Measurements from ENCODE around the gene PHLDB3.

PHLDB3 gene

DNA sequence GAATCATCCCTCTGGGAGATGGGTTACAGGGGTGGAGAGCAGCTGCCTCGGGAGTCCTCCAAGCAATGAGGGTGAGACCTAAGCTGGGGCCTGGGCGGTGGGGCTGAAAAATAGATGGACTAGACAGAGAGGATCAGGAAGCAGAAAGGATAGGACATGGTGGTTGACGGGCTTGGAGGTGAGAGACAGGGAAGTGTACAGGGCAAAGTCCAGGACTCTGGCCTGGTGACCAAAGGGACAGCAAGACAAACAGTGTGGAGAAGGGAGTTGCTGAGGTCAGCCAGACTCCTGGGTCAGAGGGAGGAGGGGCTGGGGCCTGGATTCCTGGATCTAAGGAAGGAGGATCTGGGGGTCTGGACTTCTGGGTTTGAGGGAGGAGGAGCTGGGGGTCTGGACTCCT is 5.5 kb downstream of the PHLDB3 start:
- no peaks in the 10 kb centered on the region for H3K27me3 ChIP-seq (ENCODE audit: low read depth)
- no peaks in the 10 kb centered on the region for H3K4me1 ChIP-seq
- no peak for DNase-seq (ENCODE audit: low spot score in 2 of 2)
- H3K9me3 ChIP-seq: no peaks in the 10 kb centered on the region
- no peaks in the 10 kb centered on the region; the same call in 1 of the 2 replicates for H3K36me3 ChIP-seq (replicated peaks)
- in situ Hi-C loops (cut with MboI; ENCODE audit: low sequenced_read_pairs): no loop called here
- no peak overlapping the region for H3K4me3 ChIP-seq

DNA sequence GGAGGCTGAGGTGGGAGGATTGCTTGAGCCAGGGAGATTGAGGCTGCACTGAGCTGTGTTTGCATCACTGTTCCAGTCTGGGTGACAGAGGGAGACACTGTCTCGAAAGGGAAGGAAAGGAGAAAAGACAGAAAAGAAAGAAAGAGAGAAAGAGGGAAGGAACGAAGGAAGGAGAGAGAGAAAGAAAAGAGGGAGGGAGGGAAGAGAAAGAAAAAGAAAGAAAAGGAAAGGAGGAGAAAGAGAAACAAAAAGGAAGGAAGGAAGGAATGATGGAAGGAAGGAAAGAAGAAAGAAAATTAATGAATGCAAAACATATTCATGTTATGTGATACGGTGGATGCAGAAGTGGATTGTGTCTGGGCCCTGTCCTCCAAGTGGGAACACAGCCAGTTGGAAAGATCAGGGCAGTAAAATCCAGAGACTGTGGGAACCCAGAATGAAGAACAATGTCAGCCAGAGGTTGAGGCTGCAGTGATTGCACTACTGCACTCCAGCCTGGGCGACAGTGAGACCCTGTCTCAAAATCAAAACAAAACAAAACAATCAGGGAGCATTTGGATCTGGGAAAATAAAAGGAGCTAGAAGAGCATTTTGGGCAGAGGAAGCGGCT is 6.2 kb downstream of the PHLDB3 start:
- Histone ChIP-seq H3K4me1 (no peaks in the 10 kb centered on the region), H3K9me3 (no peaks in the 10 kb centered on the region), H3K4me3 (no peak overlapping the region), H3K36me3 (replicated peaks) (no peaks in the 10 kb centered on the region; the same call in 1 of the 2 replicates), H3K27me3 (ENCODE audit: low read depth) (no peaks in the 10 kb centered on the region)
- in situ Hi-C loops (cut with MboI; ENCODE audit: low sequenced_read_pairs): no loop called here
- no peak for DNase-seq (ENCODE audit: low spot score in 2 of 2)

DNA sequence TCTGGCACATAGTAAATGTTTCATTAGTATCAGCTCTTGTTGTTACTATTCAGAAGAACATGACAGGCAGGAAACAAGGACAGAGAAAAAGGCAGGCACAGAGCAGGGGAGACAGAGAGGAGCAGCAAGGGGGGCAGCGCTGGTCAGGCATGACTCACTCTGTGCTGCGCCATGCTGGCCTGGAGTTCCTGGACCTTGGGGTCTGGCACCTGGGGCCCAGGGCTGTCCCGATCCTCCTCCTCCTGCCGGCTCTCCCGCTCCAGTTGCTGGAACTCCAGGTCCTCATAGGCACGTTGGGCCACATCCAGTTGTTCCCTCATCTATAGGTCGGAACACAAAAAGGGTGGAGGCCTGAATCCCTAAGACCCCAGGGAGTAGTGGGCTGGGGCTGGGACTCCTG is 7.6 kb downstream of the PHLDB3 start:
- DNase-seq (ENCODE audit: low spot score in 2 of 2): no peak
- Histone ChIP-seq H3K4me3 (no peak overlapping the region), H3K36me3 (replicated peaks) (no peaks in the 10 kb centered on the region; the same call in 1 of the 2 replicates), H3K27me3 (ENCODE audit: low read depth) (no peaks in the 10 kb centered on the region), H3K9me3 (no peaks in the 10 kb centered on the region), H3K4me1 (no peaks in the 10 kb centered on the region)
- in situ Hi-C loops (cut with MboI; ENCODE audit: low sequenced_read_pairs): no loop called here

DNA sequence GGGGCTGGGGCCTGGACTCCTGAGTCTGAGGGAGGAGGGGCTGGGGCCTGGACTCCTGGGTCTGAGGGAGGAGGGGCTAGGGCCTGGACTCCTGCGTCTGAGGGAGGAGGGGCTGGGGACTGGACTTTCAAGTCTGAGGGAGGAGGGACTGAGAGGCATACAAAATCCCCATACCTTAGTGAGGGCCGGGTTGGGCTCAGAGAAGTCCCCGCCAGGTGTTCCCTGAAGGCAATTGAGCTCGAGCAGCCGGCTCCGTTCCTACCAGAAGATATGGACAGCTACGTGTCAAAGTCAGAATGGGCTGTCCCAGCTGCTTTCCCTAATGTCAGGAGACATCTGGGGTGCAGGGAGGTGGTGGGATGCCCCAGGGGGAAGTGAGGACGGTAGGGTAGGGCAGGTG is 9.5 kb downstream of the PHLDB3 start:
- in situ Hi-C loops (cut with MboI; ENCODE audit: low sequenced_read_pairs): no loop called here
- no peak for DNase-seq (ENCODE audit: low spot score in 2 of 2)
- Histone ChIP-seq H3K9me3 (no peaks in the 10 kb centered on the region), H3K27me3 (ENCODE audit: low read depth) (no peaks in the 10 kb centered on the region), H3K4me1 (no peaks in the 10 kb centered on the region), H3K4me3 (no peak overlapping the region), H3K36me3 (replicated peaks) (no peaks in the 10 kb centered on the region)

DNA sequence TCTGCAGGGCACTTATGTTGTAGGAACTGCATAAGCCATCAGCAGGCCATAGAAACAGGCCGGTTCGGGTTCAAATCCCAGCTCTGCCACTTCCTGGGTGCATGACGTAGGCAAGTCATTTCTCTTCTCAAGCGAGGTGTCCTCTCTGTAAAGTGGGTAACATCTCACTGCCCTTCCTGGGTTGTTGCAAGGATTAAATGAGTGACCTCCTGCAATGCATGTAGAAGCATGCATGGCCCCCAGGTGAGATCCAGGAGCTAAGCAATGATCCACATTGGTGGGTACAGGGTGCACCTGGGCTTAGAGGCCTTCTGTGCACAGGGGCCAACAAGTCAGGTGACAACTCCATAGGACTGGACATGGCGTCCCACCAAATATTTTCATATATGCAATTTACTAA is 13.8 kb downstream of the PHLDB3 start:
- in situ Hi-C loops (cut with MboI; ENCODE audit: low sequenced_read_pairs): no loop called here
- no peaks in the 10 kb centered on the region for H3K27me3 ChIP-seq (ENCODE audit: low read depth)
- H3K36me3 ChIP-seq (replicated peaks): no peaks in the 10 kb centered on the region
- DNase-seq (ENCODE audit: low spot score in 2 of 2): no peak
- H3K4me3 ChIP-seq: no peak overlapping the region
- H3K4me1 ChIP-seq: no peaks in the 10 kb centered on the region
- no peaks in the 10 kb centered on the region for H3K9me3 ChIP-seq

DNA sequence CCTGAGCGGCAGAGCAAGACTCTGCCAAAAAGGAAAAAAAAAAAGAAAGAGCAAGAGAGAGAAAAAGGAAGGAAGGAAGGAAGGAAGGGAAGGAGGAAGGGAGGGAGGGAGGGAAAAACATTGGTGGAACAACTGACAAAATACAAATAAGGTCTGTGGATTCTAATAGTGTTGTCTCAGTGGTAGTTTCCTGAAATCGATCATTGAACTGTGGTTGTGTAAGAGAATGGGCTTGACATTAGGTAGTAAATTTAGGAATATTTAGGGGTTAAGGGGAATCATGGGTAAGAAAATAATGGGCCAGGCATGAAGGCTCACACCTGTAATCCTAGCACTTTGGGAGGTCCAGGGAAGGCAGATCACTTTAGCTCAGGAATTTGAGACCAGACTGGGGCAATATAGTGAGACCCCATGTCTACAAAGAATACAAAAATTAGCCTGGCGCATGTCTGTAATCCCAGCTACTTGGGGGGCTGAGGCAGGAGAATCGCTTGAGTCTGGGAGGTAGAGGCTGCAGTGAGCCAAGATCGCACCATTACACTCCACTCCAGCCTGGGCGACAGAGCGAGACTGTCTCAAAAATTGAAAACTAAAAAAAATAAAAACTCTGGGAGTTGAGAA is 14.5 kb downstream of the PHLDB3 start:
- no peak for DNase-seq (ENCODE audit: low spot score in 2 of 2)
- H3K4me1 ChIP-seq: no peaks in the 10 kb centered on the region
- H3K36me3 ChIP-seq (replicated peaks): no peaks in the 10 kb centered on the region
- in situ Hi-C loops (cut with MboI; ENCODE audit: low sequenced_read_pairs): no loop called here
- H3K27me3 ChIP-seq (ENCODE audit: low read depth): no peaks in the 10 kb centered on the region
- H3K4me3 ChIP-seq: no peak overlapping the region
- H3K9me3 ChIP-seq: no peaks in the 10 kb centered on the region

DNA sequence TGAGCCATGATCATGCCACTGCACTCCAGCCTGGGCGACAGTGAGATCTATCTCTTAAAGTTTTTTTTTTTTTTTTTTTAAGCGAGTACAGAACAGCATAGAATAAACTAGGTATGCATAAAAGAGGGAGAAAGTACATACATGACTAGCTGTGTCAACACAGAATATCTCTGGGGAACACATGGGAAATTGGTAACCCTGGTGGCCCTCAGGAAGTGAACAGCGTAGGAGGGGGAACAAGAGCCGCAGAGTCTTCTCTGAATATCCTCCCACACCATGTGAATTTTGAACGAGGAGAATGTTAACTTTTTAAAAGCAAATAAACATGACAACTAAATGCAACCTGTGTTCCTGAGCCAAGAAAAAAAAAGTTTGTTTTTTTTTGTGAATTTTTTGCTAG is 15.2 kb downstream of the PHLDB3 start:
- H3K27me3 ChIP-seq (ENCODE audit: low read depth): no peaks in the 10 kb centered on the region
- H3K36me3 ChIP-seq (replicated peaks): no peaks in the 10 kb centered on the region
- no peaks in the 10 kb centered on the region for H3K9me3 ChIP-seq
- no peak for DNase-seq (ENCODE audit: low spot score in 2 of 2)
- H3K4me3 ChIP-seq: no peak overlapping the region
- no peaks in the 10 kb centered on the region for H3K4me1 ChIP-seq
- in situ Hi-C loops (cut with MboI; ENCODE audit: low sequenced_read_pairs): no loop called here

DNA sequence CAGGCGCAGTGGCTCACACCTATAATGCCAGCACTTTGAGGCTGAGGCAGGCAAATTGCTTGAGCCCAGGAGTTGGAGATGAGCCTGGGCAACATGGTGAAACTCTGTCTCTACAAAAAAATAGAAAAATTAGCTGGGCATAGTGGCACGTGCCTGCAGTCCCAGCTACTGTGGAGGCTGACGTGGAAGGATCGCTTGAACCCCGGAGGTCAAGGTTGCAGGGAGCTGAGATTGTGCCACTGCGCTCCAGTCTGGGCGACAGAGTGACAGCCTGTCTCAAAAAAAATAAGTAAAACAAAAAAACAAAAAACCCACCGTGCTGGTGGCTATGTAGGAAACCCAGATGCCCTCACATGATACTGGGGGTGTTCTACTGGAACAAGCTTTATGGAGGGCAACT is 16.4 kb downstream of the PHLDB3 start:
- in situ Hi-C loops (cut with MboI; ENCODE audit: low sequenced_read_pairs): no loop called here
- no peaks in the 10 kb centered on the region for H3K36me3 ChIP-seq (replicated peaks)
- no peaks in the 10 kb centered on the region for H3K9me3 ChIP-seq
- no peak for DNase-seq (ENCODE audit: low spot score in 2 of 2)
- H3K4me3 ChIP-seq: no peak overlapping the region
- no peaks in the 10 kb centered on the region for H3K4me1 ChIP-seq
- H3K27me3 ChIP-seq (ENCODE audit: low read depth): no peaks in the 10 kb centered on the region

DNA sequence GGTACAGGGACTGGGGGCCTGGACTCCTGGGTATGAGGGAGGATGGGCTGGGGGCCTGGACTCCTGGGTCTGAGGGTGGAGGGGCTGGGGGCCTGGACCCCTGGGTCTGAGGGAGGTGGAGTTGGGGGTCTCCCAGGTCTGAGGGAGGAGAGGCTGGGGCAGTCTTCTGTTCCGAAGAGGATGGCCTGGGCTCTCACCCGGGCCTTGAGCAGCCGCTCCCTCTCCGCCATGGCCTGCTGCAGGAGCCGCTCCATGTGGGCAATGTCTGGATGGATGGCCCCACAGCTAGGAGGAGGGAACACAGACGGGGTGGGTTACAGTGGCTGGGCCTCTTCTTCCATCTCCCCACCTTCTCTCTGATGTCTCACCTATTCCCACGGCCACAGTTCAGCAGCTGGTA is 18.1 kb downstream of the PHLDB3 start:
- in situ Hi-C loops (cut with MboI; ENCODE audit: low sequenced_read_pairs): no loop called here
- Histone ChIP-seq H3K9me3 (no peaks in the 10 kb centered on the region), H3K4me1 (no peaks in the 10 kb centered on the region), H3K27me3 (ENCODE audit: low read depth) (no peaks in the 10 kb centered on the region), H3K4me3 (no peak overlapping the region), H3K36me3 (replicated peaks) (no peaks in the 10 kb centered on the region)
- DNase-seq (ENCODE audit: low spot score in 2 of 2): no peak

DNA sequence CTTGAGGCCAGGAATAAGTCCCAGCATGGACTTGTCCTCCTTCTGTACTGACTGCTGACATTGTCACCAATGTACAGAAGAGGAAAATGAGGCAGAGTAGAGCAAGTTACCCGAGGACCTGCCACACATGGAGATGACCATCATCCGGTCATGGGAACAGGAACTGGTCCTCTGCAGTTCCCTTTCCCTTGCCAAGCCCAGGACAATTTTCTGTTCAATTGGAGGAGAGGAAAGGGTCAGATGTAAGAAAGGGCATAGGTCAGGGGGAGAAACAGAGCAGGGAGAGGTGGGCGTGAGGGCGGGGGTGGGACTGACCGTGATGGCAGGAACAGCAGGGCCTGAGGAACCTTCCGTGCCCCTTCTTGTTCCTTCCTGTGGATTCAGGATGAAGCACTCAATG is 18.6 kb downstream of the PHLDB3 start:
- no peak overlapping the region for H3K4me3 ChIP-seq
- DNase-seq (ENCODE audit: low spot score in 2 of 2): no peak
- no peaks in the 10 kb centered on the region for H3K4me1 ChIP-seq
- no peaks in the 10 kb centered on the region for H3K36me3 ChIP-seq (replicated peaks)
- H3K27me3 ChIP-seq (ENCODE audit: low read depth): no peaks in the 10 kb centered on the region
- H3K9me3 ChIP-seq: no peaks in the 10 kb centered on the region
- in situ Hi-C loops (cut with MboI; ENCODE audit: low sequenced_read_pairs): no loop called here

DNA sequence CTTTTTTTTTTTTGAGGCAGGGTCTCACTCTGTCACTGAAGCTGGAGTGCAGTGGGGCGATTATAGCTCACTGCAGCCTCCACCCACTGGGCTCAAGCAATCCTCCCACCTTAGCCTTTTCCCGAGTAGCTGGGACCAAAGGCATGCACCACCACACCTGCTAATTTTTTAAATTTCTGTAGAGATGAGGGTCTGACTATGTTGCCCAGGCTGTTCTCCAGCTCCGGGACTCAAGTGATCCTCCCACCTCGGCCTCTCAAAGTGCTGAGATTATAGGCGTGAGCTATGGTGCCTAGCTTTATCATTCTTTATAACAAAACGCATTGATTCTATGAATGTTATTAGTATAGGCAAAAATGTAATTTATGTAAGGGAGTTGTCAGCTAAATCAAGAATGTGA is 21.3 kb downstream of the PHLDB3 start:
- Histone ChIP-seq H3K4me1 (no peaks in the 10 kb centered on the region), H3K36me3 (replicated peaks) (no peaks in the 10 kb centered on the region; the same call in 1 of the 2 replicates), H3K4me3 (no peak overlapping the region), H3K9me3 (no peaks in the 10 kb centered on the region), H3K27me3 (ENCODE audit: low read depth) (no peaks in the 10 kb centered on the region)
- DNase-seq (ENCODE audit: low spot score in 2 of 2): no peak
- in situ Hi-C loops (cut with MboI; ENCODE audit: low sequenced_read_pairs): no loop called here

DNA sequence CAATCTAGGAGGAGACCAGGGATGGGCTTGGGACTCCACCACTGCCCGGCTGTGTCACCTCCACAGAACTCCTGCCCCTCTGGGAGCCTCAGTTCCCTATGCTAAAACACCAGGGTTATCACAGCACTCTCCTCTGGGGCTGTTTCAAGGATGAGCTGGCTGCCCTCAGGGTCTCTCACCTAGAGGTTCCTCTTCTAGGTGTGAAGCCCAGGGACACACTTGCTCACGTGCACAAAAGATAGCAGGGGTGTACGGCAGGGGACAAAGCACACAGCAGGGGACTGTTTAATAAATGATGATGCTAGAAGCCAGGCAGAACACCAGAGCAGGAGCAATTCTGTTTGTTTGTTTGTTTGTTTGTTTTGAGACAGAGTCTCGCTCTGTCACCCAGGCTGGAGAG is 22.4 kb downstream of the PHLDB3 start:
- DNase-seq (ENCODE audit: low spot score in 2 of 2): no peak
- H3K9me3 ChIP-seq: no peaks in the 10 kb centered on the region
- in situ Hi-C loops (cut with MboI; ENCODE audit: low sequenced_read_pairs): no loop called here
- H3K36me3 ChIP-seq (replicated peaks): no peaks in the 10 kb centered on the region; the same call in 1 of the 2 replicates
- H3K4me1 ChIP-seq: no peaks in the 10 kb centered on the region
- no peak overlapping the region for H3K4me3 ChIP-seq
- no peaks in the 10 kb centered on the region for H3K27me3 ChIP-seq (ENCODE audit: low read depth)

DNA sequence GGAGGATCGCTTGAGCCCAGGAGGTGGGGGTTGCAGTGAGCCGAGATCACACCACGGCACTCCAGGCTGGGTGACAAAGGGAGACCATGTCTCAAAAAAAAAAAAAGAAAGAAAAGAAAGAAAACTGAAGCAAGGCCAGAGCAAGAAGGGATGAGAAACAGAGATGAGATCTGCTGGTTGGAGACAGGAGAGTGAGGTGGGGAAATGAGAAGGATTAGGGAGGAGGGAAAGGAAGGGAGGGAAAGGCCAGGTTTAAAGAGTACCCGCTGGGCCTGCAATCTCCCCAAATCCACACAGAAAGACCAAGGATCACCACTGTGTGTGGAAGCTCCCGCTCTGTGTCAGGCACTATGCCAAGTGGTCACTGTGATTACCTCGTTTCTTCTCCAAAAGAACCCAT is 22.8 kb downstream of the PHLDB3 start:
- in situ Hi-C loops (cut with MboI; ENCODE audit: low sequenced_read_pairs): no loop called here
- Histone ChIP-seq H3K27me3 (ENCODE audit: low read depth) (no peaks in the 10 kb centered on the region), H3K4me3 (no peak overlapping the region), H3K9me3 (no peaks in the 10 kb centered on the region), H3K4me1 (no peaks in the 10 kb centered on the region), H3K36me3 (replicated peaks) (no peaks in the 10 kb centered on the region; the same call in 1 of the 2 replicates)
- DNase-seq (ENCODE audit: low spot score in 2 of 2): no peak

DNA sequence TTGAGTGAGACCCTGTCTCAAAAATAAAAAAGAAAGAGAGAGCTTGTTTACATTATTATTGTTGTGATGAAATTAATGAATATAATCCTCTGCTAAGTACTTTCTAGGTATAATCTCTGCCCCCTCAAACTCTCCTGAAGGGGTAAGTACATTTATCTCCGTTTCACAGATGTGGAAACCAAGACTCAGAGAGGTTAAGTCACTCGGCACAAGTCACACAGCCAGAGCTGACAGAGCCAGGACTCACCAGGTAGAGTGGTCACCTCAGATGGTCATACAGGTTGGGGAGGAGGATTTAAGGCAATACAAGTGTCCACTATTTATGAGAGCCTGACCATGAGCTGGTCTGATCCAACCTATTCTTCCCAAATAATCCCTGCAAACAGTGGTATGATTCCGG is 24.0 kb downstream of the PHLDB3 start:
- no peak for DNase-seq (ENCODE audit: low spot score in 2 of 2)
- H3K36me3 ChIP-seq (replicated peaks): no peaks in the 10 kb centered on the region; the same call in 1 of the 2 replicates
- H3K27me3 ChIP-seq (ENCODE audit: low read depth): no peaks in the 10 kb centered on the region
- no peaks in the 10 kb centered on the region for H3K4me1 ChIP-seq
- H3K9me3 ChIP-seq: no peaks in the 10 kb centered on the region
- no peak overlapping the region for H3K4me3 ChIP-seq
- in situ Hi-C loops (cut with MboI; ENCODE audit: low sequenced_read_pairs): no loop called here

Measured in HAP-1 (cell line).